HepG2 (cell line): ENCODE data around the gene CLBA1. TPM values are rescaled to one million over a fixed set of nuclear protein-coding genes. Genes with fewer than 3 reads are reported as not detected.

Experiments used
- ATAC-seq: fragments of 200-7000 bp; cut with Tn5 transposase; 3 replicates; pipeline ENCODE4 v1.9.1; 2020; ENCODE audit warnings: mild to moderate bottlenecking, moderate library complexity
- BruUV-seq: library from RNA; stranded (reverse); fragments of 400-500 nt; replicated peaks from 2 replicates; lab custom pipeline; 2021; lab: Mats Ljungman, UMichigan
- CTCF ChIA-PET: fragments of 300-600 bp; formaldehyde crosslinking; extraction: SDS; loops from one replicate; lab custom pipeline; 2021; ENCODE audit warnings: low total read pairs, inconsistent platforms, low intra/inter-chr PET ratio; lab: Yijun Ruan, JAX
- POLR2A ChIA-PET: fragments of 350-600 bp; sonication (Branson Sonifier 250); formaldehyde crosslinking; loops from one replicate; lab custom pipeline; 2020; ENCODE audit warnings: antibody characterized with exemption, inconsistent platforms; lab: Yijun Ruan, JAX
- DNase-seq: peaks from one replicate; pipeline ENCODE4 v3.0.0-alpha.2; 2015; ENCODE audit warnings: low spot score
- FAIRE-seq: peaks from 3 replicates; lab custom pipeline; 2011; peaks lifted over from hg19 to GRCh38; lab: Jason Lieb, UNC
- H2AFZ ChIP-seq: one replicate; pipeline ENCODE4 v1.6.1; 2011; ENCODE audit warnings: low read length, inconsistent platforms
- H3K27ac ChIP-seq: fragments of 300-600 bp; 3 replicates; pipeline ENCODE4 v1.8.0; 2011; ENCODE audit warnings: mixed run types, mild to moderate bottlenecking, mixed read lengths, low read length, inconsistent platforms; ENCODE audit not compliant: insufficient read depth; ENCODE audit errors: extremely low read length
- H3K27me3 ChIP-seq, 2 experiments: fragments of 200-600 bp in 1 of 2; 2 replicates in 1 of 2; 3 replicates in 1 of 2; pipeline versions ENCODE4 v1.6.0 to v1.8.0; 2011; ENCODE audit warnings: low read length in 2 of 2, mild to moderate bottlenecking in 2 of 2, moderate library complexity in 2 of 2, inconsistent platforms in 1 of 2; ENCODE audit not compliant: insufficient read depth in 2 of 2, control insufficient read depth in 1 of 2
- H3K36me3 ChIP-seq, 2 experiments: fragments of 200-600 bp in 1 of 2; replicated peaks in 1 of 2; 2 replicates in 1 of 2; 3 replicates in 1 of 2; pipeline versions ENCODE4 v1.5.1 to v1.8.0; 2011; ENCODE audit warnings: low read length in 2 of 2, inconsistent platforms in 1 of 2; ENCODE audit not compliant: insufficient read depth in 2 of 2, control insufficient read depth in 1 of 2
- H3K4me1 ChIP-seq: 2 replicates; pipeline ENCODE4 v1.5.1; 2012; ENCODE audit warnings: low read length, inconsistent platforms; ENCODE audit not compliant: insufficient read depth
- H3K4me2 ChIP-seq: 2 replicates; pipeline ENCODE4 v1.6.0; 2011; ENCODE audit warnings: low read depth, low read length, inconsistent platforms
- H3K4me3 ChIP-seq, 3 experiments: fragments of 200-600 bp in 1 of 3; sonication (generic), shearing (Covaris generic) in 1 of 3; replicated peaks in 1 of 3; 2 replicates each; pipeline ENCODE4 v1.5.1; 2011 to 2016; ENCODE audit warnings: low read length in 3 of 3, inconsistent platforms in 2 of 3, low read depth in 2 of 3, mild to moderate bottlenecking in 2 of 3, control low read depth in 1 of 3, mixed read lengths in 1 of 3; ENCODE audit not compliant: insufficient read depth in 1 of 3
- H3K79me2 ChIP-seq: one replicate; pipeline ENCODE4 v1.6.1; 2011; ENCODE audit warnings: low read length, inconsistent platforms; ENCODE audit not compliant: insufficient read depth
- H3K9ac ChIP-seq: 2 replicates; pipeline ENCODE4 v1.6.0; 2011; ENCODE audit warnings: mild to moderate bottlenecking, low read depth, low read length, inconsistent platforms; ENCODE audit not compliant: insufficient read depth
- H3K9me3 ChIP-seq: 2 replicates; pipeline ENCODE4 v1.5.1; 2012; ENCODE audit warnings: mild to moderate bottlenecking, low read length
- H4K20me1 ChIP-seq: 2 replicates; pipeline ENCODE4 v1.6.0; 2011; ENCODE audit warnings: inconsistent platforms, mild to moderate bottlenecking, low read length, moderate library complexity; ENCODE audit not compliant: insufficient read depth
- KDM5B ChIP-seq: sonication (generic); formaldehyde crosslinking; IDR thresholded peaks from 2 replicates; pipeline ENCODE4 v1.4.0; 2020; ENCODE audit warnings: missing genetic modification reagents, mild to moderate bottlenecking, borderline replicate concordance
- MAZ ChIP-seq, 2 experiments: sonication (generic) in 1 of 2; formaldehyde crosslinking in 1 of 2; IDR thresholded peaks; 2 replicates each; pipeline versions ENCODE4 v1.5.0 to v1.6.1; 2012 to 2020; ENCODE audit warnings: low read depth in 2 of 2, mild to moderate bottlenecking in 2 of 2, borderline replicate concordance in 1 of 2, improper control_type of control experiment in 1 of 2, low read length in 1 of 2, missing genetic modification reagents in 1 of 2, moderate library complexity in 1 of 2
- PAF1 ChIP-seq: IDR thresholded peaks from 2 replicates; pipeline ENCODE4 v1.6.1; 2016; ENCODE audit warnings: missing genetic modification reagents, missing compliant biosample characterization
- RAD51 ChIP-seq: fragments of 450-650 bp; IDR thresholded peaks from 2 replicates; pipeline ENCODE4 v1.6.1; 2016; ENCODE audit warnings: borderline replicate concordance
- RNF2 ChIP-seq: fragments of 450-650 bp; conservative IDR thresholded peaks from 2 replicates; pipeline ENCODE4 v1.6.1; 2016; ENCODE audit warnings: low read depth
- SATB2 ChIP-seq: sonication (generic); formaldehyde crosslinking; IDR thresholded peaks from 2 replicates; pipeline ENCODE4 v1.5.0; 2020; ENCODE audit warnings: missing genetic modification reagents
- ZNF274 ChIP-seq: sonication (generic); formaldehyde crosslinking; IDR thresholded peaks from 2 replicates; pipeline ENCODE4 v1.5.1; 2020; ENCODE audit warnings: mild to moderate bottlenecking, missing genetic modification reagents
- ZNF329 ChIP-seq: sonication (generic); formaldehyde crosslinking; IDR thresholded peaks from 2 replicates; pipeline ENCODE4 v1.9.0; 2021; ENCODE audit warnings: low read depth, mild to moderate bottlenecking, missing genetic modification reagents
- ZNF331 ChIP-seq: sonication (generic); formaldehyde crosslinking; IDR thresholded peaks from 2 replicates; pipeline ENCODE4 v1.4.0; 2020; ENCODE audit warnings: missing genetic modification reagents
- ZNF354B ChIP-seq: sonication (generic); formaldehyde crosslinking; IDR thresholded peaks from 2 replicates; pipeline ENCODE4 v1.8.0; 2022; ENCODE audit warnings: mild to moderate bottlenecking, missing genetic modification reagents
- ZNF589 ChIP-seq: sonication (generic); formaldehyde crosslinking; conservative IDR thresholded peaks from 2 replicates; pipeline ENCODE4 v1.8.0; 2022; ENCODE audit warnings: mild to moderate bottlenecking, moderate library complexity, missing genetic modification reagents
- ZNF841 ChIP-seq: sonication (generic); formaldehyde crosslinking; IDR thresholded peaks from 2 replicates; pipeline ENCODE4 v1.8.1; 2023; ENCODE audit warnings: missing genetic modification reagents, borderline replicate concordance
- WGBS: methylation state at CpG from one replicate; pipeline ENCODE4 v1.1.6; 2017; ENCODE audit warnings: low lambda C conversion rate; 5-methylcytosine and 5-hydroxymethylcytosine counted together
- in situ Hi-C: cut with HindIII; loops from 2 replicates; pipeline ENCODE4 v1.10.0; 2017; ENCODE audit warnings: low pct_unique_long_range_greater_than_20kb; ENCODE audit not compliant: extremely low pct_ligation_motif_present
- intact Hi-C: fragments of 100-400 bp; cut with micrococcal nuclease; formaldehyde crosslinking; loops from one replicate; pipeline ENCODE4 v1.10.0; 2022; ENCODE audit not compliant: unreplicated experiment
- polyA plus RNA-seq, 8 experiments: library from polyadenylated mRNA; depleted of rRNA in 3 of 8; stranded (reverse) in 7 of 8; unstranded in 1 of 8; fragments of >200 nt; fragmentation: Illumina TruSeq in 4 of 8; extraction: Trizol in 4 of 8; gene quantifications; 2 replicates each; pipeline versions ENCODE4 v1.2.1 to v1.2.3, GENCODE V29; 2011 to 2016; ENCODE audit warnings: low read depth in 4 of 8, missing spikeins in 1 of 8, mixed read lengths in 1 of 8; ENCODE audit not compliant: insufficient read depth in 1 of 8
- total RNA-seq, 5 experiments: library from RNA; depleted of rRNA; stranded (reverse); fragments of >200 nt; fragmentation: Illumina TruSeq; extraction: Trizol; gene quantifications; 2 replicates each; pipeline ENCODE4 v1.2.3, GENCODE V29; 2016; ENCODE audit warnings: low read depth in 1 of 5
- TF ChIP-seq, protein P1 (sequence below): sonication (generic); formaldehyde crosslinking; conservative IDR thresholded peaks from 2 replicates; pipeline ENCODE4 v1.5.0; 2020; ENCODE audit warnings: missing genetic modification reagents

CLBA1 gene
- total and polyA plus RNA-seq, 2 of the 13 experiments (the other 11 are each of a cell fraction or from before 2014, with no cell fraction given): 1.2 to 1.4 TPM

- no peak for FAIRE-seq
Observed at GRCh38 chr14:104999361-104999760, 13.8 kb downstream of the CLBA1 start.

GRCh38 chr14:105005329-105005928 lies 19.8 kb downstream of the CLBA1 start:
- peak; percentile 32 for ATAC-seq
- no peak for DNase-seq
- 92% methylated on average over 11 of the region's 20 CpGs for WGBS
- ChIA-PET POLR2A (no interaction called here), CTCF (no interaction called here)
- H3K4me3 ChIP-seq: no peak overlapping the region
- no peak overlapping the region for H3K4me2 ChIP-seq
- H3K9ac ChIP-seq: no peak overlapping the region
- BruUV-seq: no TSS peak
- FAIRE-seq: no peak
- H3K36me3 ChIP-seq: peaks cover 6 to 14% of the 10 kb centered on the region in 2 experiments; a peak in 4 of 5 replicates
- H3K9me3 ChIP-seq: no peaks in the 10 kb centered on the region
- H3K27ac ChIP-seq: no peak overlapping the region
- intact Hi-C loops (no loop called here), in situ Hi-C loops (no loop called here)
- no peaks in the 10 kb centered on the region for H3K79me2 ChIP-seq
- H3K27me3 ChIP-seq: no peaks in the 10 kb centered on the region
- H3K4me1 ChIP-seq: no peaks in the 10 kb centered on the region
- 0 out of 2 replicates have a peak, but pooled peaks cover 3% of the 10 kb centered on the region for H4K20me1 ChIP-seq
- no peak for TF ChIP-seq ZNF589 (CRISPR knock-in tag)
- TF ChIP-seq PAF1 (CRISPR knock-in tag): no peak
- TF ChIP-seq, protein P1, sequence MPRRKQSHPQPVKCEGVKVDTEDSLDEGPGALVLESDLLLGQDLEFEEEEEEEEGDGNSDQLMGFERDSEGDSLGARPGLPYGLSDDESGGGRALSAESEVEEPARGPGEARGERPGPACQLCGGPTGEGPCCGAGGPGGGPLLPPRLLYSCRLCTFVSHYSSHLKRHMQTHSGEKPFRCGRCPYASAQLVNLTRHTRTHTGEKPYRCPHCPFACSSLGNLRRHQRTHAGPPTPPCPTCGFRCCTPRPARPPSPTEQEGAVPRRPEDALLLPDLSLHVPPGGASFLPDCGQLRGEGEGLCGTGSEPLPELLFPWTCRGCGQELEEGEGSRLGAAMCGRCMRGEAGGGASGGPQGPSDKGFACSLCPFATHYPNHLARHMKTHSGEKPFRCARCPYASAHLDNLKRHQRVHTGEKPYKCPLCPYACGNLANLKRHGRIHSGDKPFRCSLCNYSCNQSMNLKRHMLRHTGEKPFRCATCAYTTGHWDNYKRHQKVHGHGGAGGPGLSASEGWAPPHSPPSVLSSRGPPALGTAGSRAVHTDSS (CRISPR knock-in tag): no peak
- no peak for TF ChIP-seq RNF2
- TF ChIP-seq KDM5B: no peak
- no peak for TF ChIP-seq ZNF274 (CRISPR knock-in tag)
- no peak for TF ChIP-seq MAZ (IDR thresholded peaks at IDR 0.05; ENCODE audit: borderline replicate concordance, low read depth, low read length)
- TF ChIP-seq MAZ (CRISPR knock-in tag; IDR thresholded peaks at IDR 0.05; ENCODE audit: low read depth): no peak
- no peak for TF ChIP-seq ZNF841
- H2AFZ ChIP-seq: no peak overlapping the region

More at GRCh38 chr14:104999361-104999760, 13.8 kb downstream of the CLBA1 start:
- H3K27me3 ChIP-seq: no peaks in the 10 kb centered on the region
- intact Hi-C loops (no loop called here), in situ Hi-C loops (no loop called here)
- TF ChIP-seq ZNF329 (CRISPR knock-in tag) (0 out of 2 replicates have a peak, but pooled peaks have one; percentile 82), ZNF331 (peak; percentile 99), SATB2 (CRISPR knock-in tag) (no peak), RAD51 (no peak), ZNF354B (no peak)
- no TSS peak for BruUV-seq
- CTCF ChIA-PET: no interaction called here
- no peak overlapping the region for H3K27ac ChIP-seq
- H3K4me2 ChIP-seq: no peak overlapping the region
- H3K9ac ChIP-seq: no peak overlapping the region
- no peaks in the 10 kb centered on the region for H3K9me3 ChIP-seq
- H3K4me1 ChIP-seq: no peaks in the 10 kb centered on the region
- WGBS: 93% methylated on average over 3 of the region's 3 CpGs
- no peak overlapping the region for H3K4me3 ChIP-seq
- H3K79me2 ChIP-seq: no peaks in the 10 kb centered on the region
- H4K20me1 ChIP-seq: no peaks in the 10 kb centered on the region
- POLR2A ChIA-PET: no interaction called here
- no peaks in the 10 kb centered on the region for H3K36me3 ChIP-seq
- H2AFZ ChIP-seq: no peak overlapping the region
- ATAC-seq (no peak), DNase-seq (no peak)
